Activated CD8-positive, alpha-beta memory T cell treated with anti-CD3 and anti-CD28 coated beads, Interleukin-2, amount 50 U/mL, for 24 hours (primary cell): ENCODE data around the gene JAM3.

Source experiments
- DNase-seq: peaks from one replicate; pipeline ENCODE4 v3.0.0-alpha.2; 2020; ENCODE audit errors: extremely low read depth

The JAM3 gene

GRCh38 chr11:134145715-134146114 is 76.8 kb downstream of the JAM3 start:
- DNase-seq: no peak

GRCh38 chr11:134146598-134146997 is 77.7 kb downstream of the JAM3 start:
- no peak for DNase-seq

GRCh38 chr11:134149371-134149770 is 80.5 kb downstream of the JAM3 start:
- no peak for DNase-seq

GRCh38 chr11:134150195-134150903 is 81.5 kb downstream of the JAM3 start:
- no peak for DNase-seq

- DNase-seq: no peak
Observed at GRCh38 chr11:134151083-134151747, 82.3 kb downstream of the JAM3 start.

GRCh38 chr11:134152696-134153095 is 83.8 kb downstream of the JAM3 start:
- no peak for DNase-seq

GRCh38 chr11:134153147-134153905 is 84.5 kb downstream of the JAM3 start:
- no peak for DNase-seq

- no peak for DNase-seq
Observed at GRCh38 chr11:134154441-134154840, 85.6 kb downstream of the JAM3 start.

- DNase-seq: no peak
Observed at GRCh38 chr11:134155456-134155855, 86.6 kb downstream of the JAM3 start.

- DNase-seq: no peak
Observed at GRCh38 chr11:134155946-134156865, 87.3 kb downstream of the JAM3 start.

GRCh38 chr11:134157451-134157850 is 88.6 kb downstream of the JAM3 start:
- DNase-seq: no peak

- DNase-seq: no peak
Observed at GRCh38 chr11:134158023-134158422, 89.2 kb downstream of the JAM3 start.

- no peak for DNase-seq
Observed at GRCh38 chr11:134159652-134160051, 90.8 kb downstream of the JAM3 start.

GRCh38 chr11:134164490-134165370 is 95.9 kb downstream of the JAM3 start:
- no peak for DNase-seq

GRCh38 chr11:134170177-134170918 is 101.5 kb downstream of the JAM3 start:
- DNase-seq: no peak

GRCh38 chr11:134170919-134171281 is 102.0 kb downstream of the JAM3 start:
- no peak for DNase-seq

- DNase-seq: no peak
Observed at GRCh38 chr11:134171951-134172350, 103.1 kb downstream of the JAM3 start.

GRCh38 chr11:134173296-134173695 is 104.4 kb downstream of the JAM3 start:
- no peak for DNase-seq

GRCh38 chr11:134176284-134176683 is 107.4 kb downstream of the JAM3 start:
- no peak for DNase-seq

GRCh38 chr11:134178032-134178674 is 109.3 kb downstream of the JAM3 start:
- no peak for DNase-seq
